IMR-90 (cell line): ENCODE measurements around the gene KLK13.

Experiments used
- BHLHE40 ChIP-seq: fragments of 150-350 bp; IDR thresholded peaks from 2 replicates; pipeline ENCODE4 v1.6.1; 2016; ENCODE audit warnings: mild to moderate bottlenecking, low read depth, low read length
- CEBPB ChIP-seq: IDR thresholded peaks from 2 replicates; pipeline ENCODE4 v1.6.1; 2012; ENCODE audit warnings: low read depth, low read length, improper control_type of control experiment
- CTCF ChIP-seq: conservative IDR thresholded peaks from 2 replicates; pipeline ENCODE4 v1.5.1; 2012; ENCODE audit warnings: mild to moderate bottlenecking, low read depth, low read length, improper control_type of control experiment
- ELK1 ChIP-seq: fragments of 150-350 bp; IDR thresholded peaks from 2 replicates; pipeline ENCODE4 v1.6.1; 2016; ENCODE audit warnings: low read depth, mild to moderate bottlenecking, low read length, moderate library complexity, borderline replicate concordance
- FOS ChIP-seq: fragments of 150-350 bp; IDR thresholded peaks from 2 replicates; pipeline ENCODE4 v1.6.1; 2016; ENCODE audit warnings: low read depth, low read length
- MAFK ChIP-seq: IDR thresholded peaks from 2 replicates; pipeline ENCODE4 v1.6.1; 2012; ENCODE audit warnings: low read depth, low read length, improper control_type of control experiment
- MAZ ChIP-seq: IDR thresholded peaks from 2 replicates; pipeline ENCODE4 v1.6.1; 2012; ENCODE audit warnings: low read depth, mild to moderate bottlenecking, low read length, improper control_type of control experiment, moderate library complexity, borderline replicate concordance
- MXI1 ChIP-seq: IDR thresholded peaks from 2 replicates; pipeline ENCODE4 v1.6.1; 2012; ENCODE audit warnings: low read depth, mild to moderate bottlenecking, low read length, moderate library complexity, borderline replicate concordance
- NFE2L2 ChIP-seq: fragments of 150-350 bp; IDR thresholded peaks from 2 replicates; pipeline ENCODE4 v1.6.1; 2016; ENCODE audit warnings: low read depth, mild to moderate bottlenecking, low read length
- POLR2A ChIP-seq: IDR thresholded peaks from 2 replicates; pipeline ENCODE4 v1.6.1; 2012; ENCODE audit warnings: mild to moderate bottlenecking, low read depth, low read length
- RAD21 ChIP-seq: IDR thresholded peaks from 2 replicates; pipeline ENCODE4 v1.6.1; 2012; ENCODE audit warnings: low read length, improper control_type of control experiment
- RFX5 ChIP-seq: IDR thresholded peaks from 2 replicates; pipeline ENCODE4 v1.8.0; 2012; ENCODE audit warnings: low read depth, mild to moderate bottlenecking, low read length, moderate library complexity
- SMC3 ChIP-seq: fragments of 150-350 bp; IDR thresholded peaks from 2 replicates; pipeline ENCODE4 v1.6.1; 2016; ENCODE audit warnings: low read depth, mild to moderate bottlenecking, antibody characterized with exemption, low read length, moderate library complexity
- USF2 ChIP-seq: fragments of 150-350 bp; IDR thresholded peaks from 2 replicates; pipeline ENCODE4 v1.6.1; 2017; ENCODE audit warnings: mild to moderate bottlenecking, antibody characterized with exemption, low read length, low read depth

- TF ChIP-seq CTCF (no peak), MXI1 (no peak), BHLHE40 (no peak), SMC3 (no peak), MAFK (no peak), CEBPB (no peak), POLR2A (no peak), ELK1 (no peak), NFE2L2 (no peak), RAD21 (no peak), MAZ (no peak), FOS (no peak), USF2 (no peak), RFX5 (no peak)
Measured at GRCh38 chr19:51079481-51080110, 14.7 kb upstream of the KLK13 start.
